ENCODE data around the gene ABCA5.

The ABCA5 gene

DNA sequence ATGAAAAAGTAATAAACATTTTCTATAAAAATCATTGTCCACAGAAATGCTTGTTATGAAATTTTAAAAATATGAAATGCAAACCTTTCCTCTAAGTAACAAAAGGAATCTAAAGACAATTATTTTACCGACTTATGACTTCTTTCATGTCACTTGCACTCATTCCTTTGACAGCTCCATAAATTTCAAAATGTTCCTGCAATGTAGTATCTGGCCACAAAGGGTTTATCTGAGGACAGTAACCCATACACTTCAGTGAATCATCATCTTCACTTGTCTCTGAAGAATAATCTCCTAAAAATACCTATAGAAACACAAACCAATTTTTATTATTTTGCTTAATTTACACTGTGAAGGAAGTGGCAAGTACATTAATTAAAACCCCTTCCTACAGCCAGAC, 72.7 kb downstream of the ABCA5 start:
- no peak for DNase-seq

DNA sequence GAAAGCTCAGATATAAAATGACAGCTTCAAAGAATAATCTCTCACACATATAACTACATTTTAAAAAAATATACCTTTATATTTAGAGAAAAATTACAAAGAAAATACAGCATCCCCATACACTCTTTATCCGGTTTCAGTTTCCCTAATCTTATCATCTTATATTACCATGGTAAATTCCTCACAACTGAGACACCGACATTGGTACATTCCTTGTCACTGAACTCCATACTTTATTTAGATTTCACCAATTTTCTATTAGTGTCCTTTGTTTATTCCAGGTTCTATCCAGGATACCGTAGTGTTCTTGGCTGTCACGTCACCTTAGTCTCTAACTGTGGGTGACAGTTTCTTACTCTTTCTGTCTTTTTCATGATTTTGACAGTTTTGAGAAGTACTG, 76.3 kb downstream of the ABCA5 start:
- no peak for DNase-seq

DNA sequence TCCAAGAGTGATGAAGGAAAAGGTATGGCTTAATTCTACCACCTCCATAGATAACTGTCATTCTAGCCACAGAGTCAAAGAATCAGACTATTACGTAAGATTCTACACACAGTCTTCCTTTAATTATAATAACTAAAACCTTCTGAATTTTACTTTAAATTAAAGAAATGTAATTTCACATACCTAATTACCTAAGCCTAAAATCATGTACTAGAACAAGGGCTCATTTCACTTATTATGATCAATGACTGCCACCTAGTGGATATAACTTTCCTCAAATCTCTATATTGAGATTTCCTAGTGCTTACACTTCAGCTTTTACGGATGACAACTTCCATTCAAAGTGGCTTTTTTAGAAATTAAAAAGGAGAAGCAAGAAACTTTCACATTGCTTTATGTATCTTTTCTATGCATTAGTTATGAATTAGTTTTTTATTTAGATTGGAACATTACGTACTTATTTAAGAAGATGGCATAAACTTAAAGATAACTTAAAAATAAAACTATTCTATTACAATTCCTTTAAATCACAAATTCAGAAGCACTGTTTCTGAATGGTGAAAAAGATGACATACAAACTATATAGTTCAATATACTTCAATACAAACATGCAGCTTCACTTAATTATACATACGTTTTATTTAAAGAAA, 80.1 kb downstream of the ABCA5 start:
- peak; percentile 52 for DNase-seq

DNA sequence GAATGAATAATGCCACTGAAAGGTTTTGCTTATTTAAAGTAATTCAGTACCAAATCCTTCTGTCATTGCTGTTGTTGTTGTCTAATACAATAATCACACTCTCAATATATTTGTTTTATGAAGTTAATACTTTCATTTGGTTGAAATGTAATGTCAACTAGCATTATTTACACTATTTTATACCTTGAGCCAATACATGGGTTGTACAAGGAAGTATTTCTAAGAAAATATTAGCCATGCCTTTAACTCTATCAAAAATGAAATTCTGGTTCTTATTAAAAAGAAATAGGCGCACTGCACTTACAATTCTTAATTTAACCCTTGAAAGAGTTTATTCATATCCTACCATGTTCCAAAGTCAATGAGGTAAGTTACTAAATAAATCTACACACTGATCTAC, 80.7 kb downstream of the ABCA5 start:
- no peak for DNase-seq

DNA sequence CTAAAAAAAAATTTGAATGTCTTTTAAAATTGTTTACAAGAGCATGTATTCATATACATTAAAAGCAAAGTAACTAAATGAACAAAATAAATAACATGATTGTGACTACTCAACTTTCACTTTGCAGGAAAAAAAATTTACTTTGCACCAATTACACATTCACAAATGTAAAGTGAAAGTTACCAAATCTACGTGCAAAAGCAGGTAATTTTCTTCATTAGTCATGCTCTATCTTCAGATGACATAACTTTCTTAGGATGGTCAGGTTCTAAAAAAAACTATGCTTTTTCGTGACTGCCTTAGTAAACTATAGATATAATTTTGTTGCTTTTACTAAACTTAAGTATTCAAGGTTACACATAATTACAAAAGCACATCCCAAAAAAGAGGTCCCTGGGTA, 81.3 kb downstream of the ABCA5 start:
- DNase-seq: no peak

DNA sequence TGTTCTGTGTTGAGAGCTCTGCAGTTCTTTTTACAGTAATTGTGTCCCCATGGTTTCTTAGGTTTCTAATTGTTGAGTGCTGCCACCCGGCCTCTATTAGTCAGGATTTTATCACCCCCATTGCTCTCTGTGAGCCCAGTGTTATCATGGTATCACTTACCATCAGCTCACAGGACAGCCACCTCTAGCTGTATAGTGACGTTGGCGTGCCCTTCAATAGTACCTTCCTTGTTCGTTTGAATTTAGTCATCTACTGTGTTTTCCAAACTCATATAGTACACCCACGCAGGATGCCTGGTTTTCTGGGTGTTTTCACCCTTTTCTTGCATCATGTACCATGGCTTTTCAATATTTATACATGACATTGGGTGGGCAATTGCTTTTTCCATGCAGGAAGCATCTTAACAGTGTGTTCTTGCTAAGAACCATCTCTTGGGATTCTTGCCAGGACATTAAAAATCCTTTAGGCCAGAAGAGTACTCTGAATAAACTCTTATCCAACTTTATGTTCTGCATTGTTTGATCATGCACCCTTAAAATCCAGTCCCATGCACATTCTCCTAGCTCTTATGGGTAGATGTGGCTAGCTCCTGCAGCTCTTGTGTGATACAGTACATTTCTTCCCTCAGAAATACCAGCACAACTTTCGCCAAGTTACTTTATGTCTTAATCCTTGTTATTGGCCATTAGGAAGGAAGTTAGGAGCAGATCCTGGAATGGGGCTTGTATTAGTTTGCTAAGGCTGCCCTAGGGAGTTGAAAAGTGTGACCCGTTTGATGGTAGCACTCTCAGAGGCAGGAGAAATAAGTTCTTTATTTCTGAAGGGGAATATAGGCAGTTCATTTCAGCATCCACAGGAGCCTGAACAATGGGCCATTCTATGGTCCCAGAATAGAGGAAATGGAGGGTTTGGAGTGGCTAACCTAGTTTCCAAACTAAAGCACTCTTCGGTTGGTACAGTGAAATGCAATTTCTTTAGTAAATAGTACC, 87.0 kb downstream of the ABCA5 start:
- no peak for DNase-seq

DNA sequence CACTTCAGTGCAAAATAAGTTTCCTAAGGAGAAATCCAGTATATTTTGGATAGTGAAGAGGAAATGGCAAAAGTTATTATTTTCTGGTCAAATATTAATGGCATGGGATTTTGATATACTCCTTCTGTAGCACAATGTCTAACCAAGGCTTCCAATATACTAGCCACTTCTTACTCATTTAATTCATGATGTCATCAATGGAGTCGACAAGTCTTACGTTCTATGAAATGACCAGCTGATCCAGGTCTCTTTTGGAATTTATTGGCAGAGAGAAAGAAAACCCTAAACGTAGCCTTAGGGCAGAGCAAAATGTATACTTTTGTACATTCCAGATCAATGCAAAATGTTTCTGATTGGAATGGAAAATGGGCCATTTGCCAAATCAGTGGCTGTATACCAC, 90.0 kb downstream of the ABCA5 start:
- no peak for DNase-seq

DNA sequence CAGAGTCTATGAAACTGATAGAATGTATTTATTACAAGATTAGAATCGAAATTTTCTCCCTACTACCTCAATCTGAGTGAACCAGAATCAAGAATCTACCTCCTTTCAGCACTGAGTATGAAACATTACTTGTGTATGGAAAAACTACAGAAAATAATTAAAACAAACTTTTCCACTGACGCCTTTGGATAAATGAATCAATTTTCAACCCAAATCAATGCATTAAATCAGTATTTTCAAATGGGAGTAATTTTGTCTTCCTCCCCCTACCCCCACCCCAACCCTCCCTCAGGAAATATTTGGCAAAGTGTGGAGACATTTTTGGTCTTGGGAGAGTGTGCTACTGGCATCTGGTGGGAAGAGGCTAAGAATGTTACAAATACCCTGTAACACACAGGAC, 90.5 kb downstream of the ABCA5 start:
- DNase-seq: no peak

DNA sequence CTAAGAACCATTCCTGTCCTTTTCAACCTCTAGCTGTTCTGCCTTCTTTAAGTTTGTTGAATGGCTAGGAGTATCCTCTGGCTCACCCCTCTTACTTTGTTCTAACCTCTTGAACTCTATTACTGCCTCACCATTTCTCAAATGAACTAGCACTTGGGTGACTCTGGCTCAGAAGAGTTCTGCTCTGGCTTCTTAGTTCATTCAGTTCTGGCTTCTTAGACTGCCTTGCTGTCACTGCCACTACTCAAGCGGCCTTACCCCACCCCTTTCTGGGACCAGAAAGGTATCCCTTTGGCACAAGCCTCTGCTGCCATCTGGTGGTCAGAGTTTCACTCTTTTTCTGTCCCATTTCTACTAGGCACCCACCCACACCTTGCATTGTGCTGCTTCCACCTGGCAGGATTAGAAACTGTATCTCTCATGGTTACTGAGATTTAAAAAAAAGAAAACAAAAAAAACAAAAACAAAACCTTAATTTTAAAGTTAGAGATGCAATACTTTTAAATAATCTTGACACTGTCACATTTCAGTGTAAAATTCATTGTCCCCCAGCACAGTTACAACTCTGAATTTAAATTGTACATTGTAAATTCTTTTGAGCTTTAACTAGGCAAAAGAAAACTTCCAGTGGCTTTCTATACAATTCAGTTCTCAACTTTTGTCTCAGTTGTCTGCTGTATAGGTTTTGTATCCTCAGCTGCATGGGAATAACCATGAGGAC, 91.4 kb downstream of the ABCA5 start:
- DNase-seq: peak; percentile 90

DNA sequence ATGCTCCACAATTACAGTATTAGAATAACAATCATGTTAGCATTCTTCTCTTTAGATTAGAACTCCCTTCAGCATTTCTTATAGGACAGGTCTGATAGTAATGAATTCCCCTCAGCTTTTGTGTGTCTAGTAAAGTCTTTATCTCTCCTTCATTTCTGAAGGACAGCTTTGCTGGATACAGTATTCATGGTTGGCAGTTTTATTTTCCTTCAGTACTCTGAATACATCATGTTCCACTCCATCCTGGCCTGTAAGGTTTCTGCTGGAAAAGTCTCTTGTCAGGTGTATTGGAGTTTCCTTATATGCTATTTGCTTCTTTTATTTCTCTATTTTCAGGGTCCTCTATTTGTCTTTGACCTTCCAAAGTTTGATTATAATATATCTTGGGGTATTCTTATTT, 94.3 kb downstream of the ABCA5 start:
- DNase-seq: no peak

DNA sequence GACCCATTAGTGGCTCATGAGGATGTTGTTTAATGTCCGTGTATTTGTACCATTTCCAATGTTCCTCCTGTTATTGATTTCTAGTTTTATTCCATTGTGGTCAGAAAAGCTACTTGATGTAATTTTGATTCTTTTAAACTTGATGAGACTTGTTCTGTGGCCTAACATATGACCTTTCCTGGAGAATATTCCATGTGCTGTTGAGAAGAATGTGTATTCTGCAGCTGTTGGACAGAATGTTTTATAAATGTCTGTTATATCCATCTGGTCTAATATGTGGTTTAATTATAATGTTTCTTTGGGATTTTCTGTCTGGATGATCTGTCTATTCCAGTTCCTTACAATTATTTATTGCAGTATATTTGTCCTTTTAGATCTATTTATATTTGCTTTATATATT, 95.4 kb downstream of the ABCA5 start:
- no peak for DNase-seq

DNA sequence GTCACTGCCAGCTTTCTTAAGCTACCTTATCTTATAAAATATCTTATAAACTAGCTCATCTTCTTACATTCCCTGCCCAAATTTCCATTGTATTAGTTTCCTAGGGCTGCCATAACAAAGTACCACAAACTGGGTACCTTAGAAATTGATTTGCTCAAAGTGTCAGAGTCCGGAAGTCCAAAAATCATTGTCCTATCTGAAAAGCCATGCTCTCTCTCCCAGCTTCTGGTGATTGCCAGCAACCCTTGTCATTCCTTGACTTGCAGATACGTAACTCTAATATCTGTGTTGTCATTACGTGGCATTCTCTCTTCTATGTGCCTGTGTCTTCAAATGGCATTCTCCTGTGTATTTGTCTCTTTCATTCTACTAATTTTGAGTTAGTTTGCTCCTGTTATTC, 96.0 kb downstream of the ABCA5 start:
- DNase-seq: no peak

DNA sequence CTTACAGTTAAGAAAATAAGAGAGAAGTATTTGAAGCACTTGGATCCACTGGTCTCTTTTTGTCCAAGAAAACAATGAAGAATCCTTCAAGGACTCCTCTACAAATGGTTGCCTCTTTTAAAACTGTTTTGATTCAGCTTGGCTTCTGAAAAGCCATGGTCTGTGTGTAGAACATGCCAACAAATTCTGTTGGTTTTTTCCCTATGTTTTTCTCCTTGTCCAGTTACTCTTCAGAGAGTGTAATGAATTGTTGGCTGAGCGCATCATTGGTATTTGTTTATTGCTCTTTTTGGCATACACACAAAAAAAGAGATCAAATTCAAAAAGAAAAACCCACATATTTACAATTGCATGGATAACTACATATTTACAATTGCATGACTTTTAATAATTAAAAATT, 98.4 kb downstream of the ABCA5 start, which contains the start of gene ABCA10:
TSS of gene ABCA10 (minus strand) at position 249 of the 400 bp plus-strand sequence. CDS start 3,466 bp downstream, outside the sequence.
- DNase-seq: no peak

DNA sequence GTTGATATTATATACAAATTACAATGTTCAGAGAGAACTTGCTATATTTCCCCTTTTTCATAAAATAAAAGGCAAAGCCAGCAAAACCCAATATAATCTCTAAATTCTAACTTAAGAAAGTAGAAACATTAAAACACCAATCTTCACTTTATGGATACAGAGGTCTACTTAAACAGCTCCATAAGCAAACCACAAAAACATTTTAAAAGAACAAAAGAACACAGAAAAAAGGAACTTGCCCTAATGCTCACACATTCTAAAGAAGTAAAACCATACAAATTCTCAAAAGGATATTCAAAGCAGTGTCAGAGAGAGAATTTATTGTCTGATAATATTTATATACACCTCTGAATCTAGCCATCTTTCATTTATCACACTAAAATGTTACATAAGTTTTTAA, 98.9 kb downstream of the ABCA5 start:
- DNase-seq: no peak

DNA sequence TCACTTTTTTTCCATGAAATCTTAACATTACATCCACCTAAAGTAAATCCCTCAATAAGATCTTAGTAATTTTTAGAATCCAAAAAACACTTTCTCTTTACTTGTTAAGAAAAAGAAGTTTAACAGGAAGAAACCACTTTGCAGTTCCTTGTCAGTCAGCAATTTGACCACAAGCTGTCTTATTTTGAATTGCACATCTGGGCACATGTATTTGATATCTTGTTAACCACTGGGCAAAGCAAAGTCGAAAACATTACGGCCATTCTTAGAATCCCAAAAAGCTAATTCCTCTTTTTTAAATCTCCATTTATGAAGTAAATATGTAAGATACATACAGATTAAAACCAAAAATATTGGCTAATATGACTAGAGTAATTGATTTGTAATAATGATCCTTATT, 99.4 kb downstream of the ABCA5 start:
- DNase-seq: no peak

DNA sequence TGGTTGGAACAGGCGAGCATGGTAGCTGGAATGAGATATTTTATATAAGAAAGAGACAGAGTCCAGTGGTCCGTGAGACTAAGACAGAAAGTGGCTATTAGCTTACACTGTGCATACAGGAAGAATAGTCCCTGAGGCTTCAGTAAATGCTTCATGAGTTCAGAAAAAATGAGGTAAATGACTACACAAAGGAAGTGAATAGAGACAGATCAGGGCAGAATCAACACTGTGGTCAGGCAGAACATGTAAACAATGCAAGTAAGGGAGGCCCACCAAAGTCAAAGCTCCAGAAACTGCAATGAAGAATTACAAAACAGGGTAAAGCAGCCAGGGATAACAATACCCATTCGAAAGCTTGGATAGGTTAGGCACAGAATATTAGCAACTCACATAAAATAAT, 103.1 kb downstream of the ABCA5 start:
- DNase-seq: no peak

DNA sequence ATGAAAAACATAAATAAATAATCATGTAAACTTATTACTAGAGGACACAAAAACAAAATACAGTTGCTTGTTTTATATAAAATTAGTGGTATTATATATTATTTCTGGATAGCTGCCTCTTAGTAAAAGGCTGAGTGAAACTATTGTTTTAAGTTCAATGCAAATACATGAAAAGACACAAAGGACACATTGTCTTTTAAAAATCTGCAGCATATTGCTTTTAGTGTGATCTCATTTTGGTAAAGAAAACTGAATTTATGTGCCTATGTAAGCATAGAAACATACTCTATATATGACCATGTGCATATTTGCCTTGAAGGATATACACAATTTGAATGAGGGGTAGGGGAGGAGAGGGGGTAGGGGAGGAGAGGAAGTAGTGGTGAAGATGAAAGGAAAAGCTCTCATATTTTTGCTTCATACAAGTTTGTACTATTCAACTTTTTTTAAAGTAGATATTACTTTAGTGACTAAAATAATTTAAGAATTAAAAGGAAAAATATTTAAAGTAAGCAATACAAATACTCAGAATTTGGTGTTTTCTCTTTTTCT, 104.2 kb downstream of the ABCA5 start:
- no peak for DNase-seq

DNA sequence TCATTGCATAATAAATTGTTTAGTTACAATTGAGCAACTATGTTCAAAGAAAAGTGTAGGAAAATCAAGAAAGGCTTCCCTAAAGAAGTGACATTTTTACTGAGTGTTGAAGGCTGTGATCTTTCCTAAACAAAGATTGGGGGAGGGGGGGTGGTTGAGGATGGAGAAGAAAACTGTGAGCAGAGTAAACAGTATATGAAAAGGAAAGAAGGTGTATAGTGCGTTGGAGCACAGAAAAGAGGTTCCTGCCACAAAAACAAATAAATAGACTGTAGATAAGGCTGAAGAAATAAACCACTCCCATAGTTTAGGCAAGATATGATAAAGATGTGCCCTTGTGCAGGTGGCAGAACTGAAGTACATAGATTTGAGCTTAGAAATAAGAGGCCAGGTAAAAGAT, 106.8 kb downstream of the ABCA5 start:
- DNase-seq: no peak

DNA sequence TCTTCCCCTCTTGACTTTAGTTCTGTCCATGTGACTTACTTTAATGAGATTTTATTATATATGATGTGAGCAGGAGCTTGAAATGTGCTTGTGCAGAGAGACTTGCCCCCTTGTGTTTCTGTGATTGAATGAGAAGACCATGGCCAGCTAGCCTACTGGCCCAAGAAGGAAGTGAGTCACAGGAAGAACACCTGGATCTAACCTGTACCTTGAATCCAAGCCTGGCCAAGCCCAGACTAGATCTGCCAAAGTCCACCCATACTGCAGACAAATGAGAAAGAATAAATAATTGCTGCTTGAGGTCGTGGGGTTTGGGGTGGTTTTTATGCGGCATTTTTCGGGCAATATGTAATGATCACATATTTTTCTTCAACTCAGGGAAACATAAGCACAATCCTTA, 107.9 kb downstream of the ABCA5 start:
- DNase-seq: no peak

DNA sequence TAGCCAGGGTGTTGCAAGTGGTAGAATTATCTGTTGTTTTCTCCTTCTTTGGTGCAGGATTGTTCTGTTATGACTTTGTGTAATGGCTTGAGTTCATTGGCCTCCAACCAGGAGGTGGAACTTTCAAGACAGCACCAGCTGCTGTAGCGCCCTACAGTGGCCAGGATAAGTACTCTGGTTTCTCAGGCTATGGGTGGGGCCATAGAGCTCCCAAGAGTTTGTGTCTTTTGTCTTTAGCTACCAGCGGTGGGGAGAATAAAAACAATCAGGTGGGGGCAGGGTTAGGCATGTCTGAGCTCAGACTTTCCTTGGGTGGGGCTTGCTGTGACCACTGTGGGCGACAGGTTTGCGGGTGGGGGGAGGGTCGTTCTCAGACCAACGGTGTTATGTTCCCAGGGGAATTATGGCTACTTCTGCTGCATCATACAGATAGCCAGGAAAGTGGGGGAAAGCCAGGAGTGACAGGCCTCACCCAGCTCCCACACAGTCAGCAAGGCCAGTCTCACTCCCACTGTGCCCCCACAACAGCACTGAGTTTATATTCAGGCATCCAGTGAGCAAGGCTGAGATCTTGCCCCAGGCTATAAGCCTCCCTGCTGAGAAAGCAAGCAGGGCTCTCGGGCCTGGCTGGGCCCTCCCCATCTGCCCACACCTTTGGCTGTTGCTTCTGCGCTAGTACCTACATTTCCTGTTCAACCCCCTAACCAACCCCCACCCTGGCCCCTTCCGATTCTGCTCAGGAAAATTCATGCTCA, 113.7 kb downstream of the ABCA5 start:
- DNase-seq: no peak

DNA sequence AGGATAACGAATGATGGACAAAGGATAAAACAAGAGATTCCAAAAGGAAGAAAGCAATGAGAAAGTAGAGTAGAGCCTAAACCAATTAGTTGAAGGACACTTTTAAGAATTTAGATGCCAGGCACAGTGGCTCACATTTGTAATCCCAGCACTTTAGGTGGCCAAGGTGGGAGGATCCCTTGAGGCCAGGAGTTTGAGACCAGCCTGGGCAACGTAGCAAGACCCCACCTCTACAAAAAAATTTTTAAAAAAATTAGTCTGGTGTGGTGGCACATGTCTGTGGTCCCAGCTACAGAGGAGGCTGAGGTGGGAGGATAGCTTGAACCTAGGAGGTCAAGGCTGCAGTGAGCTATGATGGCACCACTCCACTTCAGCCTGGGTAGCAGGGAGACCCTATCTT, 118.3 kb downstream of the ABCA5 start:
- no peak for DNase-seq

DNA sequence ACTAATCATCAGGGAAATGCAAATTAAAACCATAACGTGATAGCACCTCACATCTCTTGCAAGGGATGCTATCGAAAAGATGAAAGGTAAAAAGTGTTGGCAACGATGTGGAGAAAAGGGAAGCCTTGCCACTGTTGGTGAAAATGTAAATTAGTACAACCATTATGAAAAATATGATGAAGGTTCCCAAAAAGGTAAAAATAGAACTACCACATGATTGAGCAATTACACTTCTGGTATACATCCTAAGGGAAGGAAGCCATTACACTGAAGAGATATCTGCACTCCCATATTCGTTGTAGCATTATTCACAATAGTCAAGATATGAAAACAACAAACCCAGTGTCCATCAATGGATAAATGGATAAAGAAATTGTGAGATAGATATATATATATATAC, 119.8 kb downstream of the ABCA5 start:
- no peak for DNase-seq

DNA sequence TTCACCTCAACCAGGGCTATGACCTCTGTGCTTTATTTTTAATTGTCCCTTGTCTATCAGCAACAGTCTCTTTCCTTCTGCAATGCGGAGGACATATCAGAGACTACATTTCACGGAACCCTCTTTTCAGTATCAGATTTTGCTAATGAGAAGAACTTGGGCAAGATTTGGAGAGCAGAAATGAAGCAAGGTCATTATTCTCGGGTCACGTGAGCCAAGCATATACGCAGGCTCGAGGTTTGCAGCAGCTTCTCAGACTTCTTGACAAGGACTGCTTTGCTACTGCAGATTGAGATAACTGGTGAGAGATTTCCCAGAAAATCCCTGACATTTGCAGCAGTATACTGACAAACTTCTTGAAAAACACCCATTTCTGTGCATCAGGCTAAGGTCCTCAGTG, 128.7 kb downstream of the ABCA5 start:
- no peak for DNase-seq

Data from NCI-H774 (cell line).